ENCODE data around the gene CAND1. TPM values are rescaled to one million over a fixed set of nuclear protein-coding genes. Genes with fewer than 3 reads are reported as not detected.

Gene CAND1
- total RNA-seq, 1 donor, result 130 TPM

GRCh38 chr12:67286257-67286656 lies 17.1 kb downstream of the CAND1 start:
- Histone ChIP-seq H3K27ac (ENCODE audit: low read depth, low read length) (no peak overlapping the region), H3K79me2 (ENCODE audit: insufficient read depth, low read length) (peaks cover 91% of the 10 kb centered on the region), H2AFZ (ENCODE audit: low read length) (no peak overlapping the region), H3K36me3 (ENCODE audit: insufficient read depth, low read length) (peaks cover 20% of the 10 kb centered on the region), H3K4me1 (ENCODE audit: insufficient read depth, low read length) (no peaks in the 10 kb centered on the region), H3K9me3 (ENCODE audit: low read depth, low read length) (no peaks in the 10 kb centered on the region), H3K27me3 (ENCODE audit: insufficient read depth, low read length) (no peaks in the 10 kb centered on the region), H3K4me2 (ENCODE audit: insufficient read depth, low read length) (no peak overlapping the region), H3K4me3 (ENCODE audit: insufficient read depth, low read length) (no peak overlapping the region), H4K20me1 (ENCODE audit: insufficient read depth, low read length) (peaks cover 24% of the 10 kb centered on the region)
- no peak for TF ChIP-seq CTCF (IDR thresholded peaks at IDR 0.05; ENCODE audit: extremely low read depth, low read depth, low read length)
- DNase-seq (ENCODE audit: insufficient read length, low spot score, missing footprints), result no peak

DNA sequence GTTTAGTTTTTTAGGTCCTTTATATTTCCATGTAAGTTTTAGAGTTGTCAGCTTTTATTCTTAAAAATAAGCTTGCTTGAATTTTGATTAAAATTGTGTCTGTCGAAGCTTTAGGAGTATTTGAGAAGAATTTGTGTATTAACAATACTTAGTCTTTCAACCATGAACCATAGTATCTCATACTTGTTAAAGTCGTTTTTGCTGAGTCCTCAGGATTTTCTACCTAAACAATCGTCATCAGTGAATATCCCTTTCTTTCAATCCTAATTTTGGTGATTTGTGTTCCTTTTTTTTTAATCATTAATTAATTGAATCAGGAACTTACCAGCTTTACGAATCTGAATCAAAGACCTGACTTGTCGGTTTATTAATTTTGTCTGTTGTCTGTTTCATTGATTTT lies 18.2 kb downstream of the CAND1 start:
- no peaks in the 10 kb centered on the region for H3K27me3 ChIP-seq (ENCODE audit: insufficient read depth, low read length)
- peaks cover 28% of the 10 kb centered on the region for H4K20me1 ChIP-seq (ENCODE audit: insufficient read depth, low read length)
- no peak overlapping the region for H2AFZ ChIP-seq (ENCODE audit: low read length)
- H3K4me1 ChIP-seq (ENCODE audit: insufficient read depth, low read length), result no peaks in the 10 kb centered on the region
- peaks cover 90% of the 10 kb centered on the region for H3K79me2 ChIP-seq (ENCODE audit: insufficient read depth, low read length)
- no peak overlapping the region for H3K4me2 ChIP-seq (ENCODE audit: insufficient read depth, low read length)
- TF ChIP-seq CTCF (IDR thresholded peaks at IDR 0.05; ENCODE audit: extremely low read depth, low read depth, low read length), result no peak
- H3K36me3 ChIP-seq (ENCODE audit: insufficient read depth, low read length), result peaks cover 20% of the 10 kb centered on the region
- no peak overlapping the region for H3K4me3 ChIP-seq (ENCODE audit: insufficient read depth, low read length)
- no peaks in the 10 kb centered on the region for H3K9me3 ChIP-seq (ENCODE audit: low read depth, low read length)
- no peak for DNase-seq (ENCODE audit: insufficient read length, low spot score, missing footprints)
- H3K27ac ChIP-seq (ENCODE audit: low read depth, low read length), result no peak overlapping the region

DNA sequence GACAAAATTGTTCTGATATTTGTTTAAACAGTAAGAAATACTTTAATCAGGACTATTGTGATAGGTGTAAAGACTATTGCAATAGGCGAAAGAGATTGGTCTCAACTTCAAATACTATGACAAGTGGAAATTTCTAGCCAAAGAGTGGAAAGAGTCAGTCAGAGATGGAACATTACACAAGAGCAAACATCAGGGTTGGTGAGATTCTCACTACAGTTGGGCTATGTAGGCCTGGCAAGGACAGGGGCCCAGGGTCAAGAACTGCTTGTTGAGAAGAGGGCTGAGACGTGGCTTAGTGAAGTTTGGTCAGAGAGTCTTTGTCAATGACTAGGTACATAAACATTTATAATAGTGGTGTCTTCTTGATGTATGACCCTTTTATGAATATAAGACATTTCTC lies 19.4 kb downstream of the CAND1 start:
- H2AFZ ChIP-seq (ENCODE audit: low read length), result no peak overlapping the region
- no peak for DNase-seq (ENCODE audit: insufficient read length, low spot score, missing footprints)
- peaks cover 10% of the 10 kb centered on the region for H3K36me3 ChIP-seq (ENCODE audit: insufficient read depth, low read length)
- no peak overlapping the region for H3K4me3 ChIP-seq (ENCODE audit: insufficient read depth, low read length)
- H4K20me1 ChIP-seq (ENCODE audit: insufficient read depth, low read length), result peaks cover 27% of the 10 kb centered on the region
- H3K4me2 ChIP-seq (ENCODE audit: insufficient read depth, low read length), result no peak overlapping the region
- no peak overlapping the region for H3K27ac ChIP-seq (ENCODE audit: low read depth, low read length)
- H3K9me3 ChIP-seq (ENCODE audit: low read depth, low read length), result no peaks in the 10 kb centered on the region
- H3K79me2 ChIP-seq (ENCODE audit: insufficient read depth, low read length), result peaks cover 89% of the 10 kb centered on the region
- no peak for TF ChIP-seq CTCF (IDR thresholded peaks at IDR 0.05; ENCODE audit: extremely low read depth, low read depth, low read length)
- H3K27me3 ChIP-seq (ENCODE audit: insufficient read depth, low read length), result no peaks in the 10 kb centered on the region
- H3K4me1 ChIP-seq (ENCODE audit: insufficient read depth, low read length), result no peaks in the 10 kb centered on the region

- H3K4me3 ChIP-seq (ENCODE audit: insufficient read depth, low read length), result no peak overlapping the region
- H4K20me1 ChIP-seq (ENCODE audit: insufficient read depth, low read length), result peaks cover 30% of the 10 kb centered on the region
- no peaks in the 10 kb centered on the region for H3K4me1 ChIP-seq (ENCODE audit: insufficient read depth, low read length)
- no peak overlapping the region for H2AFZ ChIP-seq (ENCODE audit: low read length)
- no peak for TF ChIP-seq CTCF (IDR thresholded peaks at IDR 0.05; ENCODE audit: extremely low read depth, low read depth, low read length)
- no peak overlapping the region for H3K27ac ChIP-seq (ENCODE audit: low read depth, low read length)
- H3K4me2 ChIP-seq (ENCODE audit: insufficient read depth, low read length), result no peak overlapping the region
- no peaks in the 10 kb centered on the region for H3K27me3 ChIP-seq (ENCODE audit: insufficient read depth, low read length)
- no peak for DNase-seq (ENCODE audit: insufficient read length, low spot score, missing footprints)
- H3K36me3 ChIP-seq (ENCODE audit: insufficient read depth, low read length), result no peaks in the 10 kb centered on the region
- peaks cover 88% of the 10 kb centered on the region for H3K79me2 ChIP-seq (ENCODE audit: insufficient read depth, low read length)
- H3K9me3 ChIP-seq (ENCODE audit: low read depth, low read length), result no peaks in the 10 kb centered on the region
These were observed 21.2 kb downstream of the CAND1 start for GRCh38 chr12:67290378-67290777.

Data from osteoblast (primary cell).